A172 (cell line): ENCODE measurements around the gene DACH1. TPM values are rescaled to one million over a fixed set of nuclear protein-coding genes. Genes with fewer than 3 reads are reported as not detected.

ENCODE experiments used
- DNase-seq: peaks from one replicate; pipeline ENCODE4 v3.0.0-alpha.2; 2015; ENCODE audit warnings: low spot score
- total RNA-seq: library from RNA; depleted of rRNA; stranded (reverse); fragments of >200 nt; shearing (Covaris generic); gene quantifications from 2 replicates; pipeline ENCODE4 v1.2.3, GENCODE V29; 2014

DACH1 gene
- total RNA-seq, 1 experiment from 2014 or later: not detected

DNA sequence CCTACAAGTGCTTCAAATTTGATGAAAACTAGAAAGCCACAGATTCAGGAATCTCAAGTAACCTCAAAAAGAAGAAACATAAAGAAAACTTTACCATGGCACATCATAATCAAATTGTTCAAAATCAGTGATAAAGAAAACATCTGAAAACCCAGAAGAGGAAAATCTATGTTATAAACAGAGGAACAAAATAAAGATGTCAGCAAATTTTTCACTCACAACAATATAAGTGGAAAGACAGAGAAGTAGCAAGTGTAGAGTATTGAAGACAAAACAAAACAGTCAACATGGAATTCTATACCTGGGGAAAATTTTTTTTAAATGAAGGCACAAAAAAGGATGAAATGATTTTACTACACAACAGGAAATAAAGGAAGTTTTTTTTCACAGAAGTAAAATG is 470.9 kb downstream of the DACH1 start:
- DNase-seq: no peak

DNA sequence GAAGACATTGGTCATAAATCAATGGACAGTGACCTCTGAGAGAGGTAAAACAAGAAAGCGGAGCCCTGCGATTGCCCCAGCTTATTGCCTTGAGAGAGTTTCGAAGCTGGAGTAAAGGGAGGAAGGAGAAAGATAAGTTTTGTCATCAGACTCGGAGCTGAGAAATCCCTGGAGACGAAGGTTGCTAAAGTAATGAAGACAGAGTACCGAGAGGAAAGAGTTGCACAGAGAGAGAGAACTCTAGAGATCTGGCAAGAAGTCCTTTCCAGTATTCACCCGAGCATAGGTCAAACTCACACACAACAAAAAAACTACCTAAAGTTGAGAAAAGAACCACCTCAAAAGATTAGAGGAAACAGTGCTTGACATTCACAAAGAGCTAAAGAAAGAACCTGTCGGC is 472.0 kb downstream of the DACH1 start:
- no peak for DNase-seq

DNA sequence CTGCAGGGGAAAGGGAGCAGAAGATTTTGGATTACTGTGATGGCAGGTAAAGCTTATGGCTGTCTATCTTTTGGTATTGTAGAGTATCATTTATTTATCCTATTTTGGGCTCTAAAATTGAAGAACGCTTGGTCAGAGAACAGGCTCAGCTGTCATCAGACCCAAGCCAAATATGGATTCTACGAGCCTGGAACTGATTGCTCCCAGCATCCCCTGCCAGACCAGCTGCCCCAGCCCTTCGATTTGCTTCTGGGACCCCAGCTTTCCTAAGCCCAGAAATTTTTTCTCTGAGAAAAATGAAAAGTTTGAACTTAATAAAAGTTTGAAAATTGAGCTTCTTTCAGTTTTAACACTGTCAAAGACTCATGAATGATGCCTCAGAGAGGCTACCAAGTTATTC is 472.8 kb downstream of the DACH1 start:
- no peak for DNase-seq
